ENCODE data around the gene VPS4B. TPM values are rescaled to one million over a fixed set of nuclear protein-coding genes. Genes with fewer than 3 reads are reported as not detected.

VPS4B gene
- total RNA-seq, 2 donors from 2014 or later = 48.5 to 55.5 TPM

- Mint-ChIP-seq H3K27ac (no peak overlapping the region), H3K9me3 (no peaks in the 10 kb centered on the region), H3K36me3 (peaks cover 0 to 21% of the 10 kb centered on the region in 2 donors)
- DNase-seq (ENCODE audit: low spot score in 2 of 2) (no peak), ATAC-seq (no peak)
Measured at GRCh38 chr18:63397349-63397748, 24.9 kb downstream of the VPS4B start.

- H3K36me3 Mint-ChIP-seq = peaks cover 0 to 14% of the 10 kb centered on the region in 2 donors
- ATAC-seq (peak in 1 of 2 donors; percentile 50), DNase-seq (ENCODE audit: low spot score in 2 of 2) (no peak)
- no peaks in the 10 kb centered on the region for H3K9me3 Mint-ChIP-seq
- H3K27ac Mint-ChIP-seq = no peak overlapping the region
Measured at GRCh38 chr18:63395503-63395902, 26.8 kb downstream of the VPS4B start.

- no peaks in the 10 kb centered on the region for H3K9me3 Mint-ChIP-seq
- no peak for DNase-seq (ENCODE audit: low spot score in 2 of 2)
- ATAC-seq = no peak
- H3K36me3 Mint-ChIP-seq = peaks cover 0 to 9% of the 10 kb centered on the region in 2 donors
- H3K27ac Mint-ChIP-seq = peak overlapping the region in 1 of 2 donors; percentile 76
Measured at GRCh38 chr18:63394954-63395353, 27.3 kb downstream of the VPS4B start.

GRCh38 chr18:63387861-63388260, 34.4 kb downstream of the VPS4B start:
- Mint-ChIP-seq H3K9me3 (peaks cover 4% of the 10 kb centered on the region in 2 donors), H3K36me3 (peaks cover 0 to 10% of the 10 kb centered on the region in 2 donors), H3K27ac (peak overlapping the region in 1 of 2 donors; percentile 22)
- ATAC-seq (no peak), DNase-seq (ENCODE audit: low spot score in 2 of 2) (no peak)

- Mint-ChIP-seq H3K9me3 (peaks cover 4% of the 10 kb centered on the region in 2 donors), H3K36me3 (peaks cover 0 to 10% of the 10 kb centered on the region in 2 donors), H3K27ac (no peak overlapping the region)
- ATAC-seq (no peak), DNase-seq (ENCODE audit: low spot score in 2 of 2) (no peak)
Measured at GRCh38 chr18:63382843-63383242, 39.4 kb downstream of the VPS4B start.

GRCh38 chr18:63379639-63379962, 42.7 kb downstream of the VPS4B start:
- ATAC-seq = no peak
- Mint-ChIP-seq H3K36me3 (peaks cover 5 to 10% of the 10 kb centered on the region in 2 donors), H3K27ac (peak overlapping the region in 1 of 2 donors; percentile 90), H3K9me3 (peaks cover 8 to 9% of the 10 kb centered on the region in 2 donors)
- no peak for DNase-seq (ENCODE audit: low spot score in 2 of 2)

- DNase-seq (ENCODE audit: low spot score in 2 of 2) (no peak), ATAC-seq (peak; percentile 69 to 70)
- H3K36me3 Mint-ChIP-seq = peaks cover 5 to 10% of the 10 kb centered on the region in 2 donors
- peaks cover 8 to 9% of the 10 kb centered on the region in 2 donors for H3K9me3 Mint-ChIP-seq
- peak overlapping the region; percentile 0 to 90 for H3K27ac Mint-ChIP-seq
Measured at GRCh38 chr18:63378919-63379638, 43.2 kb downstream of the VPS4B start.

- DNase-seq (ENCODE audit: low spot score in 2 of 2) (no peak), ATAC-seq (no peak)
- peaks cover 5 to 6% of the 10 kb centered on the region in 2 donors for H3K36me3 Mint-ChIP-seq
- H3K27ac Mint-ChIP-seq = no peak overlapping the region
- H3K9me3 Mint-ChIP-seq = peaks cover 4 to 5% of the 10 kb centered on the region in 2 donors
Measured at GRCh38 chr18:63377275-63377980, 44.8 kb downstream of the VPS4B start.

- ATAC-seq (no peak), DNase-seq (ENCODE audit: low spot score in 2 of 2) (no peak)
- Mint-ChIP-seq H3K9me3 (peaks cover 4 to 5% of the 10 kb centered on the region in 2 donors), H3K36me3 (peaks cover 5 to 6% of the 10 kb centered on the region in 2 donors), H3K27ac (no peak overlapping the region)
Measured at GRCh38 chr18:63376538-63376937, 45.7 kb downstream of the VPS4B start.

GRCh38 chr18:63374540-63374939, 47.7 kb downstream of the VPS4B start:
- Mint-ChIP-seq H3K27ac (no peak overlapping the region), H3K9me3 (peaks cover 5 to 7% of the 10 kb centered on the region in 2 donors), H3K36me3 (peaks cover 5 to 13% of the 10 kb centered on the region in 2 donors)
- DNase-seq (ENCODE audit: low spot score in 2 of 2) = no peak
- ATAC-seq = no peak

- Mint-ChIP-seq H3K36me3 (peaks cover 16 to 27% of the 10 kb centered on the region in 2 donors), H3K27ac (no peak overlapping the region), H3K9me3 (peaks cover 12 to 19% of the 10 kb centered on the region in 2 donors)
- no peak for DNase-seq (ENCODE audit: low spot score in 2 of 2)
- ATAC-seq = no peak
Measured at GRCh38 chr18:63373161-63373560, 49.1 kb downstream of the VPS4B start.

GRCh38 chr18:63368611-63369010, 53.7 kb downstream of the VPS4B start:
- Mint-ChIP-seq H3K36me3 (peaks cover 24 to 43% of the 10 kb centered on the region in 2 donors), H3K9me3 (peaks cover 7 to 14% of the 10 kb centered on the region in 2 donors), H3K27ac (peak overlapping the region in 1 of 2 donors; percentile 84)
- DNase-seq (ENCODE audit: low spot score in 2 of 2) (no peak), ATAC-seq (no peak)

- H3K9me3 Mint-ChIP-seq = peaks cover 7 to 14% of the 10 kb centered on the region in 2 donors
- peak within 1 kb of the TSS; percentile 84 to 94 for H3K27ac Mint-ChIP-seq
- peak; percentile 83 to 90 for ATAC-seq
- H3K36me3 Mint-ChIP-seq = peaks cover 27 to 40% of the 10 kb centered on the region in 2 donors
- DNase-seq (ENCODE audit: low spot score in 2 of 2) = peak; percentile 84 to 86
Measured at GRCh38 chr18:63367053-63367953, 55.0 kb downstream of the VPS4B start, which contains the start of gene KDSR. KDSR (minus strand) TSS chr18:63367206; CDS start chr18:63367118, 88 bp downstream.

- peak; percentile 61 to 81 for ATAC-seq
- Mint-ChIP-seq H3K9me3 (peaks cover 7 to 14% of the 10 kb centered on the region in 2 donors), H3K27ac (peak overlapping the region; percentile 75 to 84), H3K36me3 (peaks cover 34 to 47% of the 10 kb centered on the region in 2 donors)
- DNase-seq (ENCODE audit: low spot score in 2 of 2) = peak; percentile 68 to 87
Measured at GRCh38 chr18:63366213-63367052, 55.8 kb downstream of the VPS4B start.

GRCh38 chr18:63365876-63366212, 56.4 kb downstream of the VPS4B start:
- Mint-ChIP-seq H3K27ac (peak overlapping the region; percentile 75 to 84), H3K9me3 (peaks cover 7 to 14% of the 10 kb centered on the region in 2 donors), H3K36me3 (peaks cover 34 to 47% of the 10 kb centered on the region in 2 donors)
- ATAC-seq = peak in 1 of 2 donors; percentile 2
- DNase-seq (ENCODE audit: low spot score in 2 of 2) = peak in 1 of 2 donors; percentile 17

GRCh38 chr18:63363951-63364350, 58.3 kb downstream of the VPS4B start:
- DNase-seq (ENCODE audit: low spot score in 2 of 2) (no peak), ATAC-seq (no peak)
- Mint-ChIP-seq H3K36me3 (peaks cover 30 to 34% of the 10 kb centered on the region in 2 donors), H3K27ac (no peak overlapping the region), H3K9me3 (peaks cover 4 to 8% of the 10 kb centered on the region in 2 donors)

Data from activated naive CD4-positive, alpha-beta T cell treated with anti-CD3 and anti-CD28 coated beads, Interleukin-2, amount 50 U/mL, for 72 hours (primary cell).